ENCODE data around the gene WNK1. TPM values are rescaled to one million over a fixed set of nuclear protein-coding genes. Genes with fewer than 3 reads are reported as not detected.

WNK1 gene
- total RNA-seq, 4 donors from 2014 or later, result 222 to 407 (median 322) TPM

DNA sequence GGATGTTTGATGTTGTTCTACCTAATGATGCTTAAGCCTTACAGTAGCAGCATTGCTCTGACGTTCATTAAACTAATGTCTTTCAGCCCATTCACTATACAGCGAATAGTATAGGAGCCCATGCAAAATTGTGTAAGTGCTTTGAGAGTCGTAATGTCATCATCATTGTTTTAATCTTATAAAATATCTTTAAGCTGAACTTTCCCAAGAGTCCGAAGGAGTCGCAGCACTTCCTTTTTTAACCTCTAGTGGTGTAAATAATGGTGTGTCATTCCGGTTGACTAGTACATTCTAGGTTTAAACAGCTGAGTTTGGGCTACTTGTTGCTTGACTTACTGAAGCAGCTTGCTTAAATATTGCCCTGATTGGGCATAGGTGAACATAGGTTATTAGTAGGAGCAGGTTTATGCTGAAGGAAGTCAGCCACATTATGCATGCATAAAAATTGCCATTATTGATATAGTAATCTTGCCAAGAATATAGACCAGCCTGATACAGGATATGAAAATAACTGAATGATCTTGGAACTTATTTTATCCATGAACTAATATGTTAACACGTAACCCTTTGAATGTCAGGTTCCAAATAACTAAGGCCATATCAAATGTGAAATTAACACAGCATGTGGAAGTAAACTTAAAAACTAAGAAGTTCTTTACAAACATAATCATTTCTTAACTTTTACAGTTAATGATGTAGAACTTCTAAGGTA lies 2.6 kb downstream of the WNK1 start:
- no peak for ATAC-seq (ENCODE audit: low FRiP score)

DNA sequence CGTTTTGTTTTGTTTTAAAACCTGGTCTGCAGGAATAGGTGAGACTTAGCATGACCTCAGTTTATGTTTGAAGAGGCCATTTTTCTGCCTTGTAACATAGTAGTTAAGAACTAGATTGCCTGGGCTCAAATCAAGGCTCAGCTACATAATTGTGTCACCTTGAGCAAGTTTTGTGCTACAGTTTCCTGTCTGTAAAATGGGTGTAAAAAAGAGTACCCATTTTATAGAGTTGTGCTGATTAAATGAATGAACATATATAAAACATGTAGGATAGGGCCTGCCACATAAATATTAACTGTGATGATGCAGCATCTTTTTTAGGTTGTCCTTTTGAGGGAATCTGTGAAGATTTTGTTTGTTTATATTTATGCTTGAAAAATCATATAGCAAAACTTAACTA lies 7.2 kb downstream of the WNK1 start:
- DNase-seq (ENCODE audit: low spot score) (no peak), ATAC-seq (ENCODE audit: low FRiP score) (no peak)
- TF ChIP-seq, protein P1, sequence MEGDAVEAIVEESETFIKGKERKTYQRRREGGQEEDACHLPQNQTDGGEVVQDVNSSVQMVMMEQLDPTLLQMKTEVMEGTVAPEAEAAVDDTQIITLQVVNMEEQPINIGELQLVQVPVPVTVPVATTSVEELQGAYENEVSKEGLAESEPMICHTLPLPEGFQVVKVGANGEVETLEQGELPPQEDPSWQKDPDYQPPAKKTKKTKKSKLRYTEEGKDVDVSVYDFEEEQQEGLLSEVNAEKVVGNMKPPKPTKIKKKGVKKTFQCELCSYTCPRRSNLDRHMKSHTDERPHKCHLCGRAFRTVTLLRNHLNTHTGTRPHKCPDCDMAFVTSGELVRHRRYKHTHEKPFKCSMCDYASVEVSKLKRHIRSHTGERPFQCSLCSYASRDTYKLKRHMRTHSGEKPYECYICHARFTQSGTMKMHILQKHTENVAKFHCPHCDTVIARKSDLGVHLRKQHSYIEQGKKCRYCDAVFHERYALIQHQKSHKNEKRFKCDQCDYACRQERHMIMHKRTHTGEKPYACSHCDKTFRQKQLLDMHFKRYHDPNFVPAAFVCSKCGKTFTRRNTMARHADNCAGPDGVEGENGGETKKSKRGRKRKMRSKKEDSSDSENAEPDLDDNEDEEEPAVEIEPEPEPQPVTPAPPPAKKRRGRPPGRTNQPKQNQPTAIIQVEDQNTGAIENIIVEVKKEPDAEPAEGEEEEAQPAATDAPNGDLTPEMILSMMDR (IDR thresholded peaks at IDR 0.05), result no peak

More for the DNA sequence above, 2.6 kb downstream of the WNK1 start:
- TF ChIP-seq, protein P1 (IDR thresholded peaks at IDR 0.05), result no peak
- no peak for DNase-seq (ENCODE audit: low spot score)

DNA sequence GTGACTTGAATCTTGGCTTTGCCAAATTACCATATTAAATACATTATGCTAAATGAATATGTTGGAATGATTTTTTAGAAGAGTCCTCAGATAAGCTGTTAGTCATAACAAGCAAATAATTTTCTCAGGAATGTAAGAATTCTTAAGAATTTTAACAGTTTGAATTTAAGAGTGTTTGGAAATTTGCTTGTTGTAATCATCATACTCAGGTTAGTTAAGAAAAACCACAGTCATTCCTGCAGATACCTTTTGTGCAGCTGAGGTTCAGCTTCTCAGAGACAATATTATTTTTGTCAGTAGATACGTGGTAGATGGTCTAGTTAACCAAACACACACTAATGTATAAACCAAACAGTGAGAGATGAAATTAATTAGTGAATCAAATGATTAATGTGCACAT lies 8.9 kb downstream of the WNK1 start:
- DNase-seq (ENCODE audit: low spot score) (no peak), ATAC-seq (ENCODE audit: low FRiP score) (no peak)
- TF ChIP-seq, protein P1 (IDR thresholded peaks at IDR 0.05), result no peak

DNA sequence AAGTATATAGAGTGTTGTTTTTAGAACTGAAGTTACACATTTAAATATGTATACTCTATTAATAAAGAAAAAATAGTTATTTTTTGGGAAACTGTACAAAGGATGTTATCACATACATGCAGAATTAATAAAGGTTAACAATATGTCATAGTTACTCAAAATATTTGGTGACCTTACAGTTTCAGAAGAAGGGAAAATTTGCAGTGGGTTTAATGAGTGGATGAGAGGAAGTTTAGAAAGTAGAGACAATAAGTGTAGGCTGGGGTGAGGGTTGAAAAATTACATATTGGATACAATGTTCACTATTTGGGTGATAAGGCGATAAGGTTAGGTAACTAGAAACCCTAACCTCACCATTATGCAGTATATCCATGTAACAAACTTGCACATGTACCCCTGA lies 13.5 kb downstream of the WNK1 start:
- no peak for ATAC-seq (ENCODE audit: low FRiP score)

DNA sequence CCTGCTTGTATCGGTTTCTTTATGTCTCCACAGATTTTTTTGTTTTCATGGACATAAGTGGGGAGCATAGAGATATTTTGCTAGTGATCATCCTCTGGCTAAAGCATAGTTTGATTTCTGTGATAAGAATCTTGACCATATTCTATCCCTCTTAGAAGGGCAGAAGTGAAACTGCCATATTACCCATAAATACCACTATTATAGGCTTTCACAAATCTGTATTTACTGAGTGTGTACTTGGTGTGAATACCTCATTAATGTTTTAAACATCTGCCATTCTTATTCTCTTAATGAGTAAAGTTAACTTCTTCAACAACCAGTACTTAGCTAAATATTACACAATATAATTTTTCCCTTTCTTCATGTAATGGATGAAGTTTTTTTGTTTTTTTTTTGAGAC lies 16.1 kb downstream of the WNK1 start:
- no peak for DNase-seq (ENCODE audit: low spot score)

More for the DNA sequence above, 13.5 kb downstream of the WNK1 start:
- DNase-seq (ENCODE audit: low spot score), result no peak
- TF ChIP-seq, protein P1 (IDR thresholded peaks at IDR 0.05), result no peak

DNA sequence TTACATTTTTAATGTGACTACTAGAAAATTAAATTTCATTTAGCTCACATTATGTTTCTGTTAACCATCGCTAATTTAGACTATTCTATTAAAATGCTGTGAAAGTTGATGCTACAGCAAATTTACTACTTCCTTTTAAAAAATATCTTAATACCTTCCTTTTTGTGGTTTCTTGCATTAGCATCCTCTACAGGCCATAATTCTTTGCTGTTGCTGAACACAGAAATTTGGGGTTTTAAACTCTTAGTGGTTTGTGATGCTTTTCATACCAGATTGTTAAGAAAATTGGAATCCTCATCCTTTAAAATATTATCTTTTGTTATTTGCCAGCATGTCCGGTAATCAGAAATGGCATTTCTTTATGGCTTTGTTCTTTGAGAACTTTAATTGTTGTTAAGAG lies 18.1 kb downstream of the WNK1 start:
- DNase-seq (ENCODE audit: low spot score) (no peak), ATAC-seq (ENCODE audit: low FRiP score) (no peak)
- TF ChIP-seq, protein P1 (IDR thresholded peaks at IDR 0.05), result no peak

More for the DNA sequence above, 16.1 kb downstream of the WNK1 start:
- TF ChIP-seq, protein P1 (IDR thresholded peaks at IDR 0.05), result no peak
- no peak for ATAC-seq (ENCODE audit: low FRiP score)

DNA sequence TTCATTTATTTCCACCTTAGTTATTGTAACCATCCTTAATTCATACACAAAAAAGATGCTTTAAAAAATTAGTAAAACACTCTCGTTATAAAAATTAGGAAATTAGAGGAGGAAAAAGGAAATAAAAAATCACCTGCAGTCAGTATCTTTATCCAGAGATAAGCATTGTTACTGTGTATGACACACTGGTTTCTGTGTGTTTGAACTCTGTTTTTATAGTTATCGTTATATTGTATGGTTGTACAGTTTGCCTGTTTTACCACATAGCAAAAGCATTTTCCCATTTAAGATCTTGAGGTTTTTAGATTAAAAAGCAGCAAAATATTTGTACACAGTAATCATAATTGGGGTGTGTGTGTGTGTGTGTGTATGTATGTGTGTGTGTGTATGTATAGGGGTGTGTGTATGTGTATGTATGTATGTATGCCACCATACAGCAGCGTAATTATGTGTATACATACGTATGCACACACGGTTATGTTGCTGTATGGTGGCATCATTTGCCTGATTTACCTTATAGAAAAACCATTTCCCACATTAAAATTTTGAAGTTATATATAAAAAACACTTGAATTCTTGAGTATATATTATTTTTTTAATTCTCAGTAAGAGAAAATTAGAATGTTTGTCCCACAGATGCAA lies 19.8 kb downstream of the WNK1 start:
- DNase-seq (ENCODE audit: low spot score) (no peak), ATAC-seq (ENCODE audit: low FRiP score) (no peak)
- TF ChIP-seq, protein P1 (IDR thresholded peaks at IDR 0.05), result no peak
